ENCODE measurements around the gene TRPC4AP. TPM values are rescaled to one million over a fixed set of nuclear protein-coding genes. Genes with fewer than 3 reads are reported as not detected.

Gene TRPC4AP
- total and polyA plus RNA-seq, 10 of the 15 experiments (the other 5 are each of a cell fraction or from before 2014, with no cell fraction given), result 1.1 to 61.7 (median 41.2) TPM

DNA sequence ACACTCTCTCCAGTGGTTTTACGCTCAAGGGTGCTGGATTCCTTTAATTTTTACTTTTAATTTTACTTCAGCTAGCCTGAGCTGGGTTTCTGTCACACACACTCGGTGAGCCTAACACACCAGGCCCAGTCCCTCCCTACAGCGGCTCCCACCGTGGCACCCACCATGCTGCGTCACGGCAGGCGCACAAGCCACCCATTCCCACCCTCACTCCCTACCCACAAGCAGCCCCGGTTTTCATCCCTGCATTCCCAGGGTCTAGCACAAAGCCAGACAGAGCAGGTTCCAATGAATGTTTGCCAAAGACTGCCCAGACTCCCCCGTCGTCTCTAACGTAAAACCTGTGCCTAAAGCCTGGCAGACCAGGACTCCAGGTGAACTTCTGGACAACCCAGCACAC is 86.6 kb downstream of the TRPC4AP start (continued):
- TF ChIP-seq, protein P1, sequence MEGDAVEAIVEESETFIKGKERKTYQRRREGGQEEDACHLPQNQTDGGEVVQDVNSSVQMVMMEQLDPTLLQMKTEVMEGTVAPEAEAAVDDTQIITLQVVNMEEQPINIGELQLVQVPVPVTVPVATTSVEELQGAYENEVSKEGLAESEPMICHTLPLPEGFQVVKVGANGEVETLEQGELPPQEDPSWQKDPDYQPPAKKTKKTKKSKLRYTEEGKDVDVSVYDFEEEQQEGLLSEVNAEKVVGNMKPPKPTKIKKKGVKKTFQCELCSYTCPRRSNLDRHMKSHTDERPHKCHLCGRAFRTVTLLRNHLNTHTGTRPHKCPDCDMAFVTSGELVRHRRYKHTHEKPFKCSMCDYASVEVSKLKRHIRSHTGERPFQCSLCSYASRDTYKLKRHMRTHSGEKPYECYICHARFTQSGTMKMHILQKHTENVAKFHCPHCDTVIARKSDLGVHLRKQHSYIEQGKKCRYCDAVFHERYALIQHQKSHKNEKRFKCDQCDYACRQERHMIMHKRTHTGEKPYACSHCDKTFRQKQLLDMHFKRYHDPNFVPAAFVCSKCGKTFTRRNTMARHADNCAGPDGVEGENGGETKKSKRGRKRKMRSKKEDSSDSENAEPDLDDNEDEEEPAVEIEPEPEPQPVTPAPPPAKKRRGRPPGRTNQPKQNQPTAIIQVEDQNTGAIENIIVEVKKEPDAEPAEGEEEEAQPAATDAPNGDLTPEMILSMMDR (IDR thresholded peaks at IDR 0.05 in 2 of 3, conservative IDR thresholded peaks at IDR 0.05 in 1 of 3; ENCODE audit: control insufficient read depth in 2 of 3, extremely low read depth in 1 of 3, insufficient read depth in 1 of 3, low read depth in 3 of 3, low read length in 3 of 3), result no peak
- TF ChIP-seq ASH2L (IDR thresholded peaks at IDR 0.05; ENCODE audit: borderline replicate concordance, low read depth), result no peak
- TF ChIP-seq POLR2A (IDR thresholded peaks at IDR 0.05; ENCODE audit: low read depth, low read length), result no peak
- TF ChIP-seq SUZ12 (IDR thresholded peaks at IDR 0.05; ENCODE audit: unreplicated experiment), result no peak
- TF ChIP-seq CREM (IDR thresholded peaks at IDR 0.05; ENCODE audit: low read depth), result no peak
- no peak for TF ChIP-seq POU2F2 (IDR thresholded peaks at IDR 0.05; ENCODE audit: borderline replicate concordance, low read depth, low read length)

DNA sequence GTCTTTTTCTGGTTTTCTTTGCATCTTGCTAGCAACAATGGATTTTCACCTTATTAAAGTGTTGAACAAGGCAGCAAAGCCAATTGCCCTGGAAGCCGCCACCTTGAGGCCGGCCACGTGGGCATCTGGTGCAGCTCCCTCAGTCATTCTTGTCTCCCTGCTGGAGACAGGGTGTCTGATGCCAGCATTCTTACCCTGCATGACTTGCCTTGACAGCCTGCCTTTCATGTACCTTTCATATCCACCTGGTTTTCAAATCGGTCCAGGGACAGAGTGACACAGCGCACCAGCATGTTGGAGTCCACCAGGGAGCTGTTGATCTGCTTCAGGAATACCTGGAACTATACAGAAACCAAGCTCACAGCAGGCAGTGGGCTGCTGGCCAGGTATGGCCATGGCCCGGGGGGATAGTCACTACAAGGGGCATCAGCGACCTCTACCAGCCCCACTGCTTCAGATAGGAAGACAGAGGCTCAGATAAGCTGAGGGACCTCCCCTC is 87.1 kb downstream of the TRPC4AP start:
- intact Hi-C loops (cut with micrococcal nuclease; ENCODE audit: unreplicated experiment) (no loop called here), in situ Hi-C loops (cut with MboI) (no loop called here)
- BruUV-seq (replicated peaks), result TSS peak; percentile 19
- Histone ChIP-seq H3K4me3 (no peak overlapping the region), H3K27ac (ENCODE audit: control insufficient read depth, insufficient read depth) (no peak overlapping the region), H2AFZ (ENCODE audit: control insufficient read depth, low read depth, low read length) (no peak overlapping the region), H3K27me3 (replicated peaks in 1 of 2; ENCODE audit: control insufficient read depth in 2 of 2, insufficient read depth in 2 of 2, low read length in 1 of 2) (no peaks in the 10 kb centered on the region), H3K79me2 (ENCODE audit: control insufficient read depth, insufficient read depth, low read length) (no peaks in the 10 kb centered on the region), H3K36me3 (ENCODE audit: control insufficient read depth in 2 of 2, insufficient read depth in 2 of 2, low read length in 1 of 2) (peaks cover 10 to 60% of the 10 kb centered on the region in 2 experiments), H3K9ac (ENCODE audit: control insufficient read depth, insufficient read depth, low read length) (no peak overlapping the region), H4K20me1 (ENCODE audit: control insufficient read depth, insufficient read depth) (no peaks in the 10 kb centered on the region), H3K4me1 (ENCODE audit: control insufficient read depth, insufficient read depth, low read length) (no peaks in the 10 kb centered on the region), H3K4me2 (ENCODE audit: control insufficient read depth, insufficient read depth) (no peak overlapping the region), H3K9me3 (replicated peaks; ENCODE audit: control insufficient read depth, insufficient read depth, low read length) (no peaks in the 10 kb centered on the region)
- CTCF ChIA-PET, result no interaction called here
- DNase-seq (ENCODE audit: low read depth, low spot score) (no peak), ATAC-seq (no peak), FAIRE-seq (no peak)
- SMC1A ChIA-PET (ENCODE audit: uncharacterized antibody, unreplicated experiment), result no interaction called here
- 95% methylated on average over 7 of the region's 7 CpGs for whole genome bisulfite sequencing (ENCODE audit: insufficient coverage, insufficient replicate concordance, low lambda C conversion rate, missing lambda C conversion rate)
- POLR2A ChIA-PET, result no interaction called here
- RAD21 ChIA-PET (ENCODE audit: unreplicated experiment), result no interaction called here
- TF ChIP-seq, protein P2, sequence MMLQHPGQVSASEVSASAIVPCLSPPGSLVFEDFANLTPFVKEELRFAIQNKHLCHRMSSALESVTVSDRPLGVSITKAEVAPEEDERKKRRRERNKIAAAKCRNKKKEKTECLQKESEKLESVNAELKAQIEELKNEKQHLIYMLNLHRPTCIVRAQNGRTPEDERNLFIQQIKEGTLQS (IDR thresholded peaks at IDR 0.05; ENCODE audit: borderline replicate concordance, extremely low read depth, low read depth, low read length), result no peak
- TF ChIP-seq, protein P3, sequence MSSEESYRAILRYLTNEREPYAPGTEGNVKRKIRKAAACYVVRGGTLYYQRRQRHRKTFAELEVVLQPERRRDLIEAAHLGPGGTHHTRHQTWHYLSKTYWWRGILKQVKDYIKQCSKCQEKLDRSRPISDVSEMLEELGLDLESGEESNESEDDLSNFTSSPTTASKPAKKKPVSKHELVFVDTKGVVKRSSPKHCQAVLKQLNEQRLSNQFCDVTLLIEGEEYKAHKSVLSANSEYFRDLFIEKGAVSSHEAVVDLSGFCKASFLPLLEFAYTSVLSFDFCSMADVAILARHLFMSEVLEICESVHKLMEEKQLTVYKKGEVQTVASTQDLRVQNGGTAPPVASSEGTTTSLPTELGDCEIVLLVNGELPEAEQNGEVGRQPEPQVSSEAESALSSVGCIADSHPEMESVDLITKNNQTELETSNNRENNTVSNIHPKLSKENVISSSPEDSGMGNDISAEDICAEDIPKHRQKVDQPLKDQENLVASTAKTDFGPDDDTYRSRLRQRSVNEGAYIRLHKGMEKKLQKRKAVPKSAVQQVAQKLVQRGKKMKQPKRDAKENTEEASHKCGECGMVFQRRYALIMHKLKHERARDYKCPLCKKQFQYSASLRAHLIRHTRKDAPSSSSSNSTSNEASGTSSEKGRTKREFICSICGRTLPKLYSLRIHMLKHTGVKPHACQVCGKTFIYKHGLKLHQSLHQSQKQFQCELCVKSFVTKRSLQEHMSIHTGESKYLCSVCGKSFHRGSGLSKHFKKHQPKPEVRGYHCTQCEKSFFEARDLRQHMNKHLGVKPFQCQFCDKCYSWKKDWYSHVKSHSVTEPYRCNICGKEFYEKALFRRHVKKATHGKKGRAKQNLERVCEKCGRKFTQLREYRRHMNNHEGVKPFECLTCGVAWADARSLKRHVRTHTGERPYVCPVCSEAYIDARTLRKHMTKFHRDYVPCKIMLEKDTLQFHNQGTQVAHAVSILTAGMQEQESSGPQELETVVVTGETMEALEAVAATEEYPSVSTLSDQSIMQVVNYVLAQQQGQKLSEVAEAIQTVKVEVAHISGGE (CRISPR knock-in tag; IDR thresholded peaks at IDR 0.05), result no peak
- TF ChIP-seq STAT1 (conservative IDR thresholded peaks at IDR 0.05) (no peak), EZH2 (IDR thresholded peaks at IDR 0.05; ENCODE audit: borderline replicate concordance, control insufficient read depth, low read depth, low read length) (no peak), PAX8 (IDR thresholded peaks at IDR 0.05) (no peak), MTA3 (IDR thresholded peaks at IDR 0.05; ENCODE audit: borderline replicate concordance, low read length) (no peak), JUND (IDR thresholded peaks at IDR 0.05; ENCODE audit: low read depth, low read length) (no peak)

Measured in GM12878 (cell line).